Lower leg skin (tissue), 3 donors: ENCODE results near the gene KCNG2.

ENCODE experiments used
- POLR2A ChIP-seq, 2 donors: fragments of 450-650 bp; IDR thresholded peaks; one replicate each; pipeline ENCODE4 v1.6.1; 2016 to 2017; ENCODE audit warnings: antibody characterized with exemption in 2 of 2, mild to moderate bottlenecking in 1 of 2, moderate library complexity in 1 of 2
- TF ChIP-seq, protein P1 (sequence below), 3 donors: fragments of 450-650 bp; IDR thresholded peaks; one replicate each; pipeline ENCODE4 v1.5.1; 2016; ENCODE audit warnings: antibody characterized with exemption in 3 of 3, mild to moderate bottlenecking in 3 of 3, moderate library complexity in 2 of 3

DNA sequence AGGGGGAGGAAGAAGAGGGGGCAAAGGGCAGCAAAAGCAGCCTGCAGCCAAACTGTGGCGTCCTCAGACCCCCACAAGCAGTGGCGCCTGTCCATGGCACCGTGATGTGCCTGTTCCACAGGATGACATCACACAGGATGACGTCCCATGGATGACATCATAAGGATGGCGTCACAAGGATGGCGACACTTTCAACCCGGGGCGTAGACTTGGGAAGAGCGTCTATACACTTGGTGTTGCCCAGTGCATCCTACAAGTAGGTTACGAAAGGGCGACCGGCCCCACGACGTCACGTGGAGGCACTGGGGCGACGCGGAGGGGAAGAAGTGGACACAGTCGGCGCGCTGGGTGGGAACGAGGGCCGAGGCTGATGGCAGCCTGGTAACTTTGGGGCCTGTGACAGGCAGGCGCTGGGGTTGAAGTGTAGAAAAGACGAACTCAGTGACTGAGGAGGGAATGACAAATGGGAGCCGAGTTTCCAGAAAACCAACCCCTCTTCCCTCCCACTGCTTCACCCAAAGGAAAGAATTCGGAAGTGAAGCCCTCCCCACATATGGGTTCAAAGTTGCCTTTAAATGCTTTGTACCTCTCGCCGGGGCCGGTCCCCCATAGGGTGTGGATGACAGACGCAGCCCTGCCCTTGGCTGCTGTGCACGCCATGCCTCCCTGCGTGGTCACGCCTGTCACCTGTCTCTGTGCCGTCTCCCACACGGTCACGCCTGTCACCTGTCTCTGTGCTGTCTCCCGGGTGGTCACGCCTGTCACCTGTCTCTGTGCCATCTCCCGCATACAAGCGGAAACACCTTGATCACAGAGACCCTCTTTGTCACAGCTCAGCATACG, 13.4 kb upstream of the KCNG2 start:
- no peak for TF ChIP-seq POLR2A (IDR thresholded peaks at IDR 0.05)
- TF ChIP-seq, protein P1, sequence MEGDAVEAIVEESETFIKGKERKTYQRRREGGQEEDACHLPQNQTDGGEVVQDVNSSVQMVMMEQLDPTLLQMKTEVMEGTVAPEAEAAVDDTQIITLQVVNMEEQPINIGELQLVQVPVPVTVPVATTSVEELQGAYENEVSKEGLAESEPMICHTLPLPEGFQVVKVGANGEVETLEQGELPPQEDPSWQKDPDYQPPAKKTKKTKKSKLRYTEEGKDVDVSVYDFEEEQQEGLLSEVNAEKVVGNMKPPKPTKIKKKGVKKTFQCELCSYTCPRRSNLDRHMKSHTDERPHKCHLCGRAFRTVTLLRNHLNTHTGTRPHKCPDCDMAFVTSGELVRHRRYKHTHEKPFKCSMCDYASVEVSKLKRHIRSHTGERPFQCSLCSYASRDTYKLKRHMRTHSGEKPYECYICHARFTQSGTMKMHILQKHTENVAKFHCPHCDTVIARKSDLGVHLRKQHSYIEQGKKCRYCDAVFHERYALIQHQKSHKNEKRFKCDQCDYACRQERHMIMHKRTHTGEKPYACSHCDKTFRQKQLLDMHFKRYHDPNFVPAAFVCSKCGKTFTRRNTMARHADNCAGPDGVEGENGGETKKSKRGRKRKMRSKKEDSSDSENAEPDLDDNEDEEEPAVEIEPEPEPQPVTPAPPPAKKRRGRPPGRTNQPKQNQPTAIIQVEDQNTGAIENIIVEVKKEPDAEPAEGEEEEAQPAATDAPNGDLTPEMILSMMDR (IDR thresholded peaks at IDR 0.05), result no peak
